GM23338 (cell line): ENCODE data around the gene ANTXR2. TPM values are rescaled to one million over a fixed set of nuclear protein-coding genes. Genes with fewer than 3 reads are reported as not detected.

Source experiments
- ATAC-seq: fragments of 200-7000 bp; cut with Tn5 transposase; 3 replicates; pipeline ENCODE4 v1.9.1; 2020
- DNase-seq: peaks from one replicate; pipeline ENCODE4 v3.0.0-alpha.2; 2015; ENCODE audit warnings: low spot score
- H2AFZ ChIP-seq: fragments of 200-600 bp; sonication (generic); 2 replicates; pipeline ENCODE4 v1.8.0; 2016; ENCODE audit warnings: antibody characterized with exemption, mild to moderate bottlenecking, moderate library complexity
- H3F3A ChIP-seq: fragments of 200-600 bp; sonication (generic); replicated peaks from 2 replicates; pipeline ENCODE4 v1.8.0; 2017; ENCODE audit warnings: antibody characterized with exemption, mixed run types, low read depth
- H3K27ac ChIP-seq: fragments of 200-600 bp; sonication (generic); 2 replicates; pipeline ENCODE4 v1.6.1; 2016; ENCODE audit warnings: low read depth
- H3K27me3 ChIP-seq: fragments of 200-600 bp; sonication (generic); 2 replicates; pipeline ENCODE4 v1.8.0; 2016; ENCODE audit warnings: mild to moderate bottlenecking, mixed run types, moderate library complexity; ENCODE audit not compliant: insufficient read depth
- H3K36me3 ChIP-seq: fragments of 200-600 bp; sonication (generic); 2 replicates; pipeline ENCODE4 v1.8.0; 2016; ENCODE audit warnings: mild to moderate bottlenecking; ENCODE audit not compliant: insufficient read depth
- H3K4me1 ChIP-seq: fragments of 200-600 bp; sonication (generic); 2 replicates; pipeline ENCODE4 v1.8.0; 2016; ENCODE audit warnings: mild to moderate bottlenecking, moderate library complexity; ENCODE audit not compliant: insufficient read depth
- H3K4me2 ChIP-seq: fragments of 200-600 bp; sonication (generic); 2 replicates; pipeline ENCODE4 v1.7.1; 2017; ENCODE audit warnings: mixed run types
- H3K4me3 ChIP-seq: fragments of 200-600 bp; sonication (generic); 2 replicates; pipeline ENCODE4 v1.6.1; 2016; ENCODE audit warnings: mixed run types
- H3K79me2 ChIP-seq: fragments of 200-600 bp; sonication (generic); replicated peaks from 2 replicates; pipeline ENCODE4 v1.8.0; 2017; ENCODE audit warnings: mild to moderate bottlenecking; ENCODE audit not compliant: insufficient read depth
- H3K9me2 ChIP-seq: fragments of 200-600 bp; sonication (generic); 2 replicates; pipeline ENCODE4 v1.8.0; 2017; ENCODE audit not compliant: insufficient read depth
- H4K20me1 ChIP-seq: fragments of 200-600 bp; sonication (generic); replicated peaks from 2 replicates; pipeline ENCODE4 v1.8.0; 2017; ENCODE audit warnings: mild to moderate bottlenecking; ENCODE audit not compliant: insufficient read depth
- H3K27ac Mint-ChIP-seq: 2 replicates; pipeline ENCODE4 v1.8.0; 2020; ENCODE audit warnings: inconsistent platforms, mild to moderate bottlenecking, moderate library complexity, mixed read lengths
- H3K27me3 Mint-ChIP-seq: 3 replicates; pipeline ENCODE4 v1.8.0; 2022; ENCODE audit warnings: low read depth, mild to moderate bottlenecking, moderate library complexity, mixed read lengths, inconsistent platforms; ENCODE audit not compliant: insufficient read depth, poor library complexity
- H3K36me3 Mint-ChIP-seq: 3 replicates; pipeline ENCODE4 v1.8.0; 2021; ENCODE audit warnings: low read depth, mild to moderate bottlenecking, inconsistent platforms, moderate library complexity, mixed read lengths
- H3K4me1 Mint-ChIP-seq: 3 replicates; pipeline ENCODE4 v1.8.0; 2020; ENCODE audit warnings: mild to moderate bottlenecking, inconsistent platforms, mixed read lengths
- H3K4me3 Mint-ChIP-seq: 3 replicates; pipeline ENCODE4 v1.8.0; 2021; ENCODE audit warnings: moderate library complexity, mild to moderate bottlenecking, inconsistent platforms, mixed read lengths
- H3K9me3 Mint-ChIP-seq: 3 replicates; pipeline ENCODE4 v1.8.0; 2020; ENCODE audit warnings: moderate library complexity, mild to moderate bottlenecking, inconsistent platforms, mixed read lengths
- CREB1 ChIP-seq: fragments of 250-450 bp; sonication (Bioruptor Pico); IDR thresholded peaks from 2 replicates; pipeline ENCODE4 v1.5.0; 2020; ENCODE audit warnings: low read depth, mild to moderate bottlenecking, moderate library complexity
- EZH2 ChIP-seq: fragments of 200-600 bp; sonication (generic); IDR thresholded peaks from one replicate; pipeline ENCODE4 v1.8.0; 2017; ENCODE audit warnings: antibody characterized with exemption, mild to moderate bottlenecking, low read depth; ENCODE audit not compliant: unreplicated experiment
- EZH2phosphoT487 ChIP-seq: fragments of 200-600 bp; sonication (generic); IDR thresholded peaks from one replicate; pipeline ENCODE4 v1.8.1; 2018; ENCODE audit warnings: antibody characterized with exemption; ENCODE audit not compliant: unreplicated experiment
- POLR2AphosphoS5 ChIP-seq: IDR thresholded peaks from 2 replicates; pipeline ENCODE4 v1.6.1; 2016; ENCODE audit warnings: antibody characterized with exemption, low read depth
- STAT1 ChIP-seq: IDR thresholded peaks from one replicate; pipeline ENCODE4 v1.6.1; 2016; ENCODE audit warnings: antibody characterized with exemption; ENCODE audit not compliant: unreplicated experiment
- ZNF114 ChIP-seq: fragments of 250-450 bp; sonication (Bioruptor Pico); IDR thresholded peaks from 2 replicates; pipeline ENCODE4 v1.5.0; 2020; ENCODE audit warnings: mild to moderate bottlenecking, moderate library complexity
- polyA plus RNA-seq: library from polyadenylated mRNA; unstranded; fragments of >200 nt; fragmentation: Nextera tagmentation; extraction: Ambion mirVana; gene quantifications from 2 replicates; pipeline ENCODE4 v1.2.1, GENCODE V29; 2016
- total RNA-seq: library from RNA; depleted of rRNA; stranded (reverse); fragments of >200 nt; shearing (Covaris generic); gene quantifications from 2 replicates; pipeline ENCODE4 v1.2.3, GENCODE V29; 2014
- TF ChIP-seq, protein P1 (sequence below): IDR thresholded peaks from one replicate; pipeline ENCODE4 v1.6.1; 2018; ENCODE audit warnings: antibody characterized with exemption; ENCODE audit not compliant: unreplicated experiment
- TF ChIP-seq, protein P2 (sequence below): IDR thresholded peaks from 2 replicates; pipeline ENCODE4 v1.6.1; 2016; ENCODE audit warnings: antibody characterized with exemption
- TF ChIP-seq, protein P3 (sequence below), 2 experiments: fragments of 200-600 bp in 1 of 2; sonication (generic) in 1 of 2; conservative IDR thresholded peaks; 2 replicates each; pipeline versions ENCODE4 v1.5.1 to v1.6.1; 2016 to 2017; ENCODE audit warnings: antibody characterized with exemption in 2 of 2, low read depth in 2 of 2, mild to moderate bottlenecking in 2 of 2, moderate library complexity in 1 of 2

The ANTXR2 gene
- total and polyA plus RNA-seq, 2 experiments from 2014 or later, result 2.0 to 5.3 TPM

GRCh38 chr4:80069837-80070731, 2.9 kb downstream of the ANTXR2 start:
- no peak overlapping the region for H3K4me3 Mint-ChIP-seq
- Histone ChIP-seq H3K4me2 (peak overlapping the region; percentile 94; the same call in 1 of the 2 replicates), H3K27ac (no peak overlapping the region), H2AFZ (no peak overlapping the region), H4K20me1 (no peaks in the 10 kb centered on the region), H3K36me3 (no peaks in the 10 kb centered on the region; the same call in 1 of the 2 replicates), H3K79me2 (no peaks in the 10 kb centered on the region), H3K27me3 (peaks cover 33% of the 10 kb centered on the region), H3K4me1 (peaks cover 22% of the 10 kb centered on the region), H3F3A (no peaks in the 10 kb centered on the region), H3K4me3 (no peak overlapping the region), H3K9me2 (no peaks in the 10 kb centered on the region)
- peaks cover 17% of the 10 kb centered on the region for H3K27me3 Mint-ChIP-seq
- peaks cover 23% of the 10 kb centered on the region for H3K4me1 Mint-ChIP-seq
- peaks cover 2% of the 10 kb centered on the region; the same call in 1 of the 3 replicates for H3K9me3 Mint-ChIP-seq
- DNase-seq, result no peak
- ATAC-seq, result no peak
- TF ChIP-seq EZH2phosphoT487, result no peak
- TF ChIP-seq, protein P1, sequence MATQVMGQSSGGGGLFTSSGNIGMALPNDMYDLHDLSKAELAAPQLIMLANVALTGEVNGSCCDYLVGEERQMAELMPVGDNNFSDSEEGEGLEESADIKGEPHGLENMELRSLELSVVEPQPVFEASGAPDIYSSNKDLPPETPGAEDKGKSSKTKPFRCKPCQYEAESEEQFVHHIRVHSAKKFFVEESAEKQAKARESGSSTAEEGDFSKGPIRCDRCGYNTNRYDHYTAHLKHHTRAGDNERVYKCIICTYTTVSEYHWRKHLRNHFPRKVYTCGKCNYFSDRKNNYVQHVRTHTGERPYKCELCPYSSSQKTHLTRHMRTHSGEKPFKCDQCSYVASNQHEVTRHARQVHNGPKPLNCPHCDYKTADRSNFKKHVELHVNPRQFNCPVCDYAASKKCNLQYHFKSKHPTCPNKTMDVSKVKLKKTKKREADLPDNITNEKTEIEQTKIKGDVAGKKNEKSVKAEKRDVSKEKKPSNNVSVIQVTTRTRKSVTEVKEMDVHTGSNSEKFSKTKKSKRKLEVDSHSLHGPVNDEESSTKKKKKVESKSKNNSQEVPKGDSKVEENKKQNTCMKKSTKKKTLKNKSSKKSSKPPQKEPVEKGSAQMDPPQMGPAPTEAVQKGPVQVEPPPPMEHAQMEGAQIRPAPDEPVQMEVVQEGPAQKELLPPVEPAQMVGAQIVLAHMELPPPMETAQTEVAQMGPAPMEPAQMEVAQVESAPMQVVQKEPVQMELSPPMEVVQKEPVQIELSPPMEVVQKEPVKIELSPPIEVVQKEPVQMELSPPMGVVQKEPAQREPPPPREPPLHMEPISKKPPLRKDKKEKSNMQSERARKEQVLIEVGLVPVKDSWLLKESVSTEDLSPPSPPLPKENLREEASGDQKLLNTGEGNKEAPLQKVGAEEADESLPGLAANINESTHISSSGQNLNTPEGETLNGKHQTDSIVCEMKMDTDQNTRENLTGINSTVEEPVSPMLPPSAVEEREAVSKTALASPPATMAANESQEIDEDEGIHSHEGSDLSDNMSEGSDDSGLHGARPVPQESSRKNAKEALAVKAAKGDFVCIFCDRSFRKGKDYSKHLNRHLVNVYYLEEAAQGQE, result no peak
- no peak for TF ChIP-seq CREB1
- no peak for TF ChIP-seq POLR2AphosphoS5
- TF ChIP-seq, protein P2, sequence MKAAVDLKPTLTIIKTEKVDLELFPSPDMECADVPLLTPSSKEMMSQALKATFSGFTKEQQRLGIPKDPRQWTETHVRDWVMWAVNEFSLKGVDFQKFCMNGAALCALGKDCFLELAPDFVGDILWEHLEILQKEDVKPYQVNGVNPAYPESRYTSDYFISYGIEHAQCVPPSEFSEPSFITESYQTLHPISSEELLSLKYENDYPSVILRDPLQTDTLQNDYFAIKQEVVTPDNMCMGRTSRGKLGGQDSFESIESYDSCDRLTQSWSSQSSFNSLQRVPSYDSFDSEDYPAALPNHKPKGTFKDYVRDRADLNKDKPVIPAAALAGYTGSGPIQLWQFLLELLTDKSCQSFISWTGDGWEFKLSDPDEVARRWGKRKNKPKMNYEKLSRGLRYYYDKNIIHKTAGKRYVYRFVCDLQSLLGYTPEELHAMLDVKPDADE, result no peak
- no peak for TF ChIP-seq STAT1
- TF ChIP-seq EZH2, result no peak
- TF ChIP-seq, protein P3, sequence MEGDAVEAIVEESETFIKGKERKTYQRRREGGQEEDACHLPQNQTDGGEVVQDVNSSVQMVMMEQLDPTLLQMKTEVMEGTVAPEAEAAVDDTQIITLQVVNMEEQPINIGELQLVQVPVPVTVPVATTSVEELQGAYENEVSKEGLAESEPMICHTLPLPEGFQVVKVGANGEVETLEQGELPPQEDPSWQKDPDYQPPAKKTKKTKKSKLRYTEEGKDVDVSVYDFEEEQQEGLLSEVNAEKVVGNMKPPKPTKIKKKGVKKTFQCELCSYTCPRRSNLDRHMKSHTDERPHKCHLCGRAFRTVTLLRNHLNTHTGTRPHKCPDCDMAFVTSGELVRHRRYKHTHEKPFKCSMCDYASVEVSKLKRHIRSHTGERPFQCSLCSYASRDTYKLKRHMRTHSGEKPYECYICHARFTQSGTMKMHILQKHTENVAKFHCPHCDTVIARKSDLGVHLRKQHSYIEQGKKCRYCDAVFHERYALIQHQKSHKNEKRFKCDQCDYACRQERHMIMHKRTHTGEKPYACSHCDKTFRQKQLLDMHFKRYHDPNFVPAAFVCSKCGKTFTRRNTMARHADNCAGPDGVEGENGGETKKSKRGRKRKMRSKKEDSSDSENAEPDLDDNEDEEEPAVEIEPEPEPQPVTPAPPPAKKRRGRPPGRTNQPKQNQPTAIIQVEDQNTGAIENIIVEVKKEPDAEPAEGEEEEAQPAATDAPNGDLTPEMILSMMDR (conservative IDR thresholded peaks at IDR 0.05; ENCODE audit: low read depth in 2 of 2), result no peak
- no peak for TF ChIP-seq ZNF114
- H3K36me3 Mint-ChIP-seq, result no peaks in the 10 kb centered on the region; the same call in 2 of the 3 replicates
- H3K27ac Mint-ChIP-seq, result no peak overlapping the region
